GM12878 (cell line): ENCODE measurements around the gene MILR1. TPM values are rescaled to one million over a fixed set of nuclear protein-coding genes. Genes with fewer than 3 reads are reported as not detected.

Source experiments
- ATAC-seq: fragments of 200-7000 bp; cut with Tn5 transposase; 3 replicates; pipeline ENCODE4 v1.9.1; 2020; ENCODE audit warnings: mild to moderate bottlenecking, moderate library complexity
- BruUV-seq: library from RNA; stranded (reverse); fragments of 400-500 nt; replicated peaks from 2 replicates; lab custom pipeline; 2021; lab: Mats Ljungman, UMichigan
- CTCF ChIA-PET: fragments of 300-600 bp; sonication (Branson Sonifier 250); formaldehyde crosslinking; extraction: SDS; loops from one replicate; lab custom pipeline; 2021; ENCODE audit warnings: inconsistent platforms; lab: Yijun Ruan, JAX
- POLR2A ChIA-PET: fragments of 350-600 bp; formaldehyde crosslinking; extraction: SDS; loops from one replicate; lab custom pipeline; 2021; ENCODE audit warnings: inconsistent platforms; lab: Charles Lee
- RAD21 ChIA-PET: fragments of 300-600 bp; sonication (Branson Sonifier 250); formaldehyde crosslinking; loops from one replicate; lab custom pipeline; 2023; ENCODE audit warnings: antibody characterized with exemption; ENCODE audit not compliant: unreplicated experiment; lab: Charles Lee
- SMC1A ChIA-PET: fragments of 300-600 bp; sonication (Branson Sonifier 250); formaldehyde crosslinking; loops from one replicate; lab custom pipeline; 2023; ENCODE audit not compliant: unreplicated experiment, uncharacterized antibody; lab: Charles Lee
- DNase-seq: peaks from one replicate; pipeline ENCODE4 v3.0.0-alpha.2; 2011; ENCODE audit warnings: low read depth, low spot score
- FAIRE-seq: peaks from 3 replicates; lab custom pipeline; 2011; peaks lifted over from hg19 to GRCh38; lab: Jason Lieb, UNC
- H2AFZ ChIP-seq: 2 replicates; pipeline ENCODE4 v1.6.0; 2011; ENCODE audit warnings: low read depth, low read length, control low read depth; ENCODE audit not compliant: control insufficient read depth
- H3K27ac ChIP-seq: 2 replicates; pipeline ENCODE4 v1.5.1; 2011; ENCODE audit warnings: control low read depth; ENCODE audit not compliant: control insufficient read depth, insufficient read depth
- H3K27me3 ChIP-seq, 2 experiments: replicated peaks in 1 of 2; 2 replicates each; pipeline versions ENCODE4 v1.6.0 to v1.6.1; 2011; ENCODE audit warnings: low read length in 1 of 2; ENCODE audit not compliant: control insufficient read depth in 2 of 2, insufficient read depth in 2 of 2
- H3K36me3 ChIP-seq, 2 experiments: 2 replicates each; pipeline ENCODE4 v1.5.1; 2011; ENCODE audit warnings: low read length in 1 of 2; ENCODE audit not compliant: control insufficient read depth in 2 of 2, insufficient read depth in 2 of 2
- H3K4me1 ChIP-seq: 2 replicates; pipeline ENCODE4 v1.6.1; 2011; ENCODE audit warnings: mild to moderate bottlenecking, low read length, moderate library complexity, mixed read lengths; ENCODE audit not compliant: control insufficient read depth, insufficient read depth
- H3K4me2 ChIP-seq: 2 replicates; pipeline ENCODE4 v1.6.0; 2011; ENCODE audit warnings: control low read depth; ENCODE audit not compliant: control insufficient read depth, insufficient read depth
- H3K4me3 ChIP-seq: fragments of 200-600 bp; sonication (generic); 2 replicates; pipeline ENCODE4 v1.5.1; 2016
- H3K79me2 ChIP-seq: 2 replicates; pipeline ENCODE4 v1.6.0; 2011; ENCODE audit warnings: low read length; ENCODE audit not compliant: control insufficient read depth, insufficient read depth
- H3K9ac ChIP-seq: 2 replicates; pipeline ENCODE4 v1.8.0; 2011; ENCODE audit warnings: low read length, control low read depth, mixed read lengths; ENCODE audit not compliant: control insufficient read depth, insufficient read depth
- H3K9me3 ChIP-seq: replicated peaks from 3 replicates; pipeline ENCODE4 v1.5.1; 2011; ENCODE audit warnings: mild to moderate bottlenecking, low read length; ENCODE audit not compliant: control insufficient read depth, insufficient read depth
- H4K20me1 ChIP-seq: 2 replicates; pipeline ENCODE4 v1.6.0; 2011; ENCODE audit not compliant: control insufficient read depth, insufficient read depth
- BCL11A ChIP-seq: IDR thresholded peaks from 2 replicates; pipeline ENCODE4 v1.6.1; 2011; ENCODE audit warnings: low read depth, low read length
- CHD4 ChIP-seq: fragments of 200-600 bp; sonication (generic); IDR thresholded peaks from 2 replicates; pipeline ENCODE4 v1.6.1; 2016; ENCODE audit warnings: mild to moderate bottlenecking
- E2F8 ChIP-seq: fragments of 450-650 bp; IDR thresholded peaks from 2 replicates; pipeline ENCODE4 v1.6.1; 2018; ENCODE audit warnings: mild to moderate bottlenecking, low read depth, moderate library complexity; ENCODE audit not compliant: partially characterized antibody
- MTA2 ChIP-seq: fragments of 450-650 bp; IDR thresholded peaks from 2 replicates; pipeline ENCODE4 v1.6.1; 2016; ENCODE audit warnings: low read depth, mild to moderate bottlenecking, moderate library complexity
- NR2C1 ChIP-seq: fragments of 450-650 bp; IDR thresholded peaks from 2 replicates; pipeline ENCODE4 v1.6.1; 2017; ENCODE audit warnings: antibody characterized with exemption, mild to moderate bottlenecking, moderate library complexity
- PAX5 ChIP-seq: IDR thresholded peaks from 2 replicates; pipeline ENCODE4 v1.6.1; 2011; ENCODE audit warnings: low read depth, low read length, borderline replicate concordance
- POU2F2 ChIP-seq: IDR thresholded peaks from 3 replicates; pipeline ENCODE4 v1.6.1; 2011; ENCODE audit warnings: low read depth, mild to moderate bottlenecking, low read length, borderline replicate concordance
- RBBP5 ChIP-seq: fragments of 200-600 bp; sonication (generic); conservative IDR thresholded peaks from 2 replicates; pipeline ENCODE4 v1.6.1; 2016
- RFX5 ChIP-seq: IDR thresholded peaks from 2 replicates; pipeline ENCODE4 v1.6.1; 2011; ENCODE audit warnings: low read depth, low read length, improper control_type of control experiment
- STAT1 ChIP-seq: fragments of 450-650 bp; conservative IDR thresholded peaks from 2 replicates; pipeline ENCODE4 v1.6.1; 2014; ENCODE audit warnings: antibody characterized with exemption, mild to moderate bottlenecking
- TAF1 ChIP-seq: IDR thresholded peaks from 2 replicates; pipeline ENCODE4 v1.6.1; 2011; ENCODE audit warnings: mild to moderate bottlenecking, low read depth, low read length, borderline replicate concordance
- USF1 ChIP-seq: IDR thresholded peaks from 2 replicates; pipeline ENCODE4 v1.6.1; 2011; ENCODE audit warnings: borderline replicate concordance, low read depth, mild to moderate bottlenecking, moderate library complexity, mixed read lengths, low read length; ENCODE audit not compliant: insufficient read depth; ENCODE audit errors: extremely low read length
- ZBTB4 ChIP-seq: fragments of 450-650 bp; formaldehyde crosslinking; IDR thresholded peaks from 2 replicates; pipeline ENCODE4 v1.4.0; 2022; ENCODE audit warnings: mild to moderate bottlenecking, moderate library complexity
- ZNF217 ChIP-seq: fragments of 450-650 bp; IDR thresholded peaks from 2 replicates; pipeline ENCODE4 v1.6.1; 2017; ENCODE audit warnings: antibody characterized with exemption, mild to moderate bottlenecking
- WGBS: methylation state at CpG from one replicate; pipeline ENCODE4 v1.1.6; 2016; ENCODE audit warnings: low lambda C conversion rate; ENCODE audit not compliant: insufficient replicate concordance, insufficient coverage; ENCODE audit errors: missing lambda C conversion rate; 5-methylcytosine and 5-hydroxymethylcytosine counted together
- in situ Hi-C: fragments of 300-500 bp; cut with MboI; formaldehyde crosslinking; loops from 9 replicates; pipeline ENCODE4 v1.14.3; 2018; ENCODE audit warnings: mixed read lengths
- intact Hi-C: fragments of 100-400 bp; cut with micrococcal nuclease; formaldehyde crosslinking; loops from one replicate; pipeline ENCODE4 v1.14.2; 2022; ENCODE audit not compliant: unreplicated experiment
- polyA plus RNA-seq, 11 experiments: library from polyadenylated mRNA; depleted of rRNA in 4 of 11; unstranded in 6 of 11; stranded (reverse) in 5 of 11; fragments of >200 nt; fragmentation: Nextera tagmentation in 4 of 11; fragmentation: Illumina TruSeq in 1 of 11; extraction: Ambion mirVana in 4 of 11; extraction: Trizol in 1 of 11; gene quantifications; 1 replicate in 1 of 11; 2 replicates in 10 of 11; pipeline versions ENCODE4 v1.2.1 to v1.2.3, GENCODE V29; 2011 to 2016; ENCODE audit warnings: inconsistent platforms in 2 of 11, missing spikeins in 2 of 11, low read depth in 1 of 11
- total RNA-seq, 4 experiments: library from RNA; depleted of rRNA in 3 of 4; stranded (reverse); fragments of >200 nt in 3 of 4; fragmentation: Illumina TruSeq in 1 of 4; extraction: Trizol in 1 of 4; gene quantifications; 2 replicates each; pipeline versions ENCODE4 v1.2.1 to v1.2.3, GENCODE V29; 2013 to 2021

MILR1 gene
- total and polyA plus RNA-seq, 10 of the 15 experiments (the other 5 are each of a cell fraction or from before 2014, with no cell fraction given): 2.0 to 47.2 (median 17.2) TPM

- no peak overlapping the region for H3K9ac ChIP-seq
- H3K36me3 ChIP-seq: no peaks in the 10 kb centered on the region
- no peaks in the 10 kb centered on the region for H4K20me1 ChIP-seq
- no peaks in the 10 kb centered on the region for H3K9me3 ChIP-seq
- H3K4me1 ChIP-seq: no peaks in the 10 kb centered on the region
- no peak for DNase-seq
- no peak overlapping the region for H3K27ac ChIP-seq
- FAIRE-seq: no peak
- no peaks in the 10 kb centered on the region for H3K27me3 ChIP-seq
- H2AFZ ChIP-seq: no peak overlapping the region
- POLR2A ChIA-PET: interaction anchor here (0.5 to 0.6 kb wide), 2 partner anchors 38 to 546 kb away, joined by 3 to 5 read pairs; no protein-coding TSS in a partner anchor
- H3K79me2 ChIP-seq: no peaks in the 10 kb centered on the region
- in situ Hi-C loops: no loop called here
- H3K4me3 ChIP-seq: no peak overlapping the region
- RAD21 ChIA-PET: no interaction called here
- SMC1A ChIA-PET: no interaction called here
- TF ChIP-seq E2F8 (no peak), CHD4 (no peak), RBBP5 (no peak), BCL11A (no peak), TAF1 (no peak), ZBTB4 (no peak), STAT1 (no peak), NR2C1 (no peak), POU2F2 (no peak), MTA2 (no peak), ZNF217 (no peak), USF1 (no peak), PAX5 (no peak), RFX5 (no peak)
- CTCF ChIA-PET: no interaction called here
- BruUV-seq: no TSS peak
- no peak overlapping the region for H3K4me2 ChIP-seq
- ATAC-seq: no peak
- WGBS: 70% methylated on average over 9 of the region's 9 CpGs
- intact Hi-C loops: no loop called here
These were observed 17.3 kb downstream of the MILR1 start for GRCh38 chr17:64466019-64466735.
